ENCODE measurements around the gene P3H2.

The P3H2 gene

GRCh38 chr3:189941679-189942078 is 179.0 kb downstream of the P3H2 start:
- no peak for DNase-seq

- DNase-seq: no peak
Measured at GRCh38 chr3:189941125-189941524, 179.6 kb downstream of the P3H2 start.

- no peak for DNase-seq
Measured at GRCh38 chr3:189937302-189938127, 183.2 kb downstream of the P3H2 start.

- no peak for DNase-seq
Measured at GRCh38 chr3:189936201-189936945, 184.3 kb downstream of the P3H2 start.

- no peak for DNase-seq
Measured at GRCh38 chr3:189927975-189928895, 192.5 kb downstream of the P3H2 start.

GRCh38 chr3:189921770-189922169 is 198.9 kb downstream of the P3H2 start:
- no peak for DNase-seq

GRCh38 chr3:189914799-189915198 is 205.9 kb downstream of the P3H2 start:
- no peak for DNase-seq

- no peak for DNase-seq
Measured at GRCh38 chr3:189911001-189911400, 209.7 kb downstream of the P3H2 start.

GRCh38 chr3:189909573-189909972 is 211.1 kb downstream of the P3H2 start:
- no peak for DNase-seq

- no peak for DNase-seq
Measured at GRCh38 chr3:189909139-189909538, 211.6 kb downstream of the P3H2 start.

- DNase-seq: no peak
Measured at GRCh38 chr3:189908646-189909045, 212.1 kb downstream of the P3H2 start.

GRCh38 chr3:189907803-189908202 is 212.9 kb downstream of the P3H2 start:
- no peak for DNase-seq

Data from NCI-H446 treated with DMSO at 0.1 percent for 48 hours (cell line).